HG03039 (cell line): ENCODE data around the gene H2BW1.
A peak's percentile ranks its signal among the peaks of the same experiment; 100 is the strongest.
"Not testable (repeated sequence)": the region's sequence is repeated elsewhere in the genome, so short reads cannot be mapped to it uniquely, and the experiment has no call there.

Source experiments
- ATAC-seq: cut with Tn5 transposase; IDR thresholded peaks from one replicate; pipeline ENCODE4 v1.9.1; 2021; ENCODE audit warnings: mild to moderate bottlenecking, moderate library complexity; ENCODE audit not compliant: unreplicated experiment

H2BW1 gene

GRCh38 chrX:104013606-104014005 lies at the start of gene H2BW1:
TSS of gene H2BW1 (minus strand) at chrX:104013708. CDS start at chrX:104013576, 132 bp downstream.
- ATAC-seq: no peak

DNA sequence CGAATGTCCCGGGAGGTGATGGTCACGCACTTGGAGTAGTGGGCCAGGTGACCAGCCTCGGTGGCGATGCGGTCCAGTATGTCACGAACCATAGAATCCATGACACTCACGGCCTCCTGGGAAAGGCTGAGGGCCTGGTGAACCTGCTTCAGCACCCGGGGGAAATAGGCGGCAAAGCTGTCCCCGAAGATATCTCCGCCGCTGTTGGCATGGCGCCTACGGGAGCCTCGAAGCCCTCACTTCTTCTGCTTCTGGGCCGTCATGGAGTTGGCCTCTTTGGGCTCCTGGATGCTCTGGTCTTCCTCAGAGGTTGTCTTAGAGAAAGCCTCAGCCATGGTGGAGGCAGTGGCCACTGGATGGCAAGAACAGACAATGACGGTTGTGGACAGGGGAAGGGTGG lies 49.1 kb upstream of the H2BW1 start:
- ATAC-seq: not testable (repeated sequence)

- ATAC-seq: not testable (repeated sequence)
Measured at GRCh38 chrX:104054956-104055355, 41.4 kb upstream of the H2BW1 start.

GRCh38 chrX:104047171-104047570 lies 33.7 kb upstream of the H2BW1 start:
- no peak for ATAC-seq

DNA sequence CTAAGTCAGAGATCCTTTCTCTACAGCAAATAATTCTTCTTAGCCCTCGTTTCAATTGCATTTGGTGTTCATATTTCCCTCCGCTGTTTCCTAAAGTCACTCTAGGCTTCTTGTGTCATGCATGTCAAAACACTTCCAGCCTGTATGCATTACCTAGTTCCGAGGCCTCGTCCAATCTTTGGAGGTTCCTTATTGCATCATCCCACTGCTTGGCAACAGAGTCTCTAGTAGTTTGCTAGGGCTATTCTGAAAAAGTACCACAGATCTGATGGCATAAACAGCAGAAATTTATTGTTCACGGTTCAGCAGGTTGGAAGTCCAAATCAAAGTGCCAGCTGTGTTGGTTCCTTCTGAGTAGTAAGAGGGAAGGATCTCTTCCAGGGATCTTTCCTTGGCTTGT lies 32.1 kb upstream of the H2BW1 start:
- no peak for ATAC-seq

DNA sequence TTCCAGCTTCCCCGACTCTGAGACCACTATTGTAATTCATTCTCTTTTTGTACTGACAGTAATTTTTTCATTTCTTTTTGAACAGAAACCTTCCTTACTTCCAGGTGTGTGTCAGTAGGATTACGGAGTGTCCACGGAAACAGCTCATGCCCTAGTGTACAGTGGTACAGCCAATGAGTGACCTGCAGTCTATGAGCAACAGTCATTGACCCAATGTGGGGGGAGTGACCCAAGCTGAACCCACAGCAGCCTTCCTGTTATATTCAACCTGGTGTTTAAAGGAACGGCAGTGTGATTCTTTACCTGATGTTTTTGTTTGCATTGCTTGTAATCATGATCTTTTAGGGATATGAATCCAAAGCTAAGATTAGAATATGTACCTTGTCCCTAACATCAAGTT lies 27.5 kb upstream of the H2BW1 start:
- no peak for ATAC-seq

- no peak for ATAC-seq
Measured at GRCh38 chrX:104039689-104040505, 26.4 kb upstream of the H2BW1 start, which contains the start of gene H2BW2. TSS of gene H2BW2 (plus strand) at chrX:104039956. CDS start at chrX:104039995, 39 bp downstream.

DNA sequence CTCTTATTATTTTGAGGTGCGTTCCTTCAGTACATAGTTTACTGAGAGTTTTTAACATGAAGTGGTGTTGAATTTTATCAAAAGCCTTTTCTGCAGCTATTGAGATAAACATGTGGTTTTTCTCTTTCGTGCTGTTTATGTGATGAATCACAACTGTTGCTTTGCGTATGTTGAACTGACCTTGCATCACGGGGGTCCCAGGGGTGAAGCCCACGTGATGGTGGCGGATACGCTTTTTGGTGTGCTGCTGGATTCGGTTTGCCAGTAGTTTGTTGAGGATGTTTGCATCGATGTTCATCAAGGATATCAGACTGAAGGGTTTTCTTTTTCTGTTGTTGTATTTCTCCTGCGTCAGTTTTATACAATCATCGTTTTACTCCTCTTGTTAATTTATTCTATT lies 4.6 kb upstream of the H2BW1 start:
- no peak for ATAC-seq

GRCh38 chrX:104015576-104015975 lies 2.1 kb upstream of the H2BW1 start:
- ATAC-seq: not testable (repeated sequence)

DNA sequence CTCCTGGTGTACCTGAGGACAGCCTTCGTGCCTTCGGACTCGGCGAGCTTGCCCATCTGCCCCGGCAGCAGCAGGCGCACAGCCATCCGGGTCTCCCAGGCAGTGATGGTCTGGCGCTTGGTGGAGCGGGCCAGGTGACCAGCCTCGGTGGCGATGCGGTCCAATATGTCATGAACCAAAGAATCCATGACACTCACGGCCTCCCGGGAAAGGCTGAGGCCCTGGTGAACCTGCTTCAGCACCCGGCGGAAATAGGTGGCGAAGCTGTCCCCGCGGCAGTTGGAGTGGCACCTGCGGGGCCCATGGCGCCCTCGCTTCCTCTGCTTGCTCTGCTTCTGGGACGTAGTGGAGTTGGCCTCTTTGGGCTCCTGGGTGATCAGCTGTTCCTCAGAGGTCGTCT lies 350 bp downstream of the H2BW1 start:
- ATAC-seq: no peak

GRCh38 chrX:104008831-104009230 lies 4.7 kb downstream of the H2BW1 start:
- no peak for ATAC-seq

GRCh38 chrX:103999234-103999633 lies 14.3 kb downstream of the H2BW1 start:
- no peak for ATAC-seq

DNA sequence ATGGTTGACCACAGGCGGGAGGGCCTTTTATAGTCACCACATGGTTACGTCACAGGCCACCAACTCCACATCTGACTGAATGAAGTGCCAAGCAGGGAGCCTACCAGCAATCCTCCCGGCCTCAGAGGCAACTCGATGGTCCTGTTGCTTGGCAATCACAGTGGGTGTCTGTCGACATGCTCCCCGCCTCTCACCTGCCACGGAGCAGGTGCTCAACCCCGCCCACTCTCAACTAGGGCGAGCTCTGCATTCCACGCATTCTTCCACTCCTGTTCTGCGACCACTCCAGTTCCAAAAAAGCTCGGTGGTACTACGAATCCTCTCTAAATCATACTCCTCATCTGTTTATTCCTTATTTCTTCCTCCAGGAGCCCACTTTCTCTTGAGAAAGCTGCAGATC lies 30.0 kb downstream of the H2BW1 start:
- ATAC-seq: not testable (repeated sequence)

- peak; percentile 98 for ATAC-seq
Measured at GRCh38 chrX:103962411-103963278, 50.9 kb downstream of the H2BW1 start, which contains the start of gene TMSB15B. TSS of gene TMSB15B (plus strand) at chrX:103962627.
